HEK293 (cell line): ENCODE results near the gene VKORC1L1.

Experiments
- BCL6B ChIP-seq: fragments of 450-650 bp; formaldehyde crosslinking; IDR thresholded peaks from 2 replicates; pipeline ENCODE4 v1.5.1; 2017; ENCODE audit warnings: missing biosample characterization, missing genetic modification characterization
- KLF9 ChIP-seq: fragments of 450-650 bp; formaldehyde crosslinking; IDR thresholded peaks from 2 replicates; pipeline ENCODE4 v1.5.1; 2016; ENCODE audit warnings: missing biosample characterization, missing genetic modification characterization, low read depth
- PRDM10 ChIP-seq: fragments of 450-650 bp; formaldehyde crosslinking; IDR thresholded peaks from 2 replicates; pipeline ENCODE4 v1.5.1; 2016; ENCODE audit warnings: missing biosample characterization, missing genetic modification characterization
- ZBTB11 ChIP-seq: fragments of 450-650 bp; formaldehyde crosslinking; conservative IDR thresholded peaks from 2 replicates; pipeline ENCODE4 v1.5.1; 2016; ENCODE audit warnings: low read depth, missing biosample characterization, missing genetic modification characterization
- ZBTB17 ChIP-seq: fragments of 450-650 bp; formaldehyde crosslinking; IDR thresholded peaks from 2 replicates; pipeline ENCODE4 v1.5.1; 2016; ENCODE audit warnings: missing biosample characterization, missing genetic modification characterization
- ZBTB8A ChIP-seq: fragments of 450-650 bp; formaldehyde crosslinking; IDR thresholded peaks from 2 replicates; pipeline ENCODE4 v1.5.1; 2016; ENCODE audit warnings: missing biosample characterization, missing genetic modification characterization
- ZFHX2 ChIP-seq: fragments of 450-650 bp; formaldehyde crosslinking; conservative IDR thresholded peaks from 2 replicates; pipeline ENCODE4 v1.5.1; 2016; ENCODE audit warnings: missing biosample characterization, missing genetic modification characterization
- ZNF140 ChIP-seq: fragments of 450-650 bp; formaldehyde crosslinking; IDR thresholded peaks from 2 replicates; pipeline ENCODE4 v1.5.1; 2016; ENCODE audit warnings: missing biosample characterization, missing genetic modification characterization
- ZNF202 ChIP-seq: fragments of 450-650 bp; formaldehyde crosslinking; IDR thresholded peaks from 2 replicates; pipeline ENCODE4 v1.5.1; 2016; ENCODE audit warnings: missing biosample characterization, missing genetic modification characterization, borderline replicate concordance
- ZNF23 ChIP-seq: fragments of 450-650 bp; formaldehyde crosslinking; IDR thresholded peaks from 2 replicates; pipeline ENCODE4 v1.5.1; 2016; ENCODE audit warnings: missing biosample characterization, missing genetic modification characterization, borderline replicate concordance
- ZNF280D ChIP-seq: fragments of 450-650 bp; formaldehyde crosslinking; IDR thresholded peaks from 2 replicates; pipeline ENCODE4 v1.5.1; 2016; ENCODE audit warnings: missing biosample characterization, missing genetic modification characterization
- ZNF302 ChIP-seq: fragments of 450-650 bp; formaldehyde crosslinking; IDR thresholded peaks from 2 replicates; pipeline ENCODE4 v1.5.1; 2016; ENCODE audit warnings: missing biosample characterization, missing genetic modification characterization, low read depth
- ZNF311 ChIP-seq: fragments of 450-650 bp; formaldehyde crosslinking; IDR thresholded peaks from 2 replicates; pipeline ENCODE4 v1.5.1; 2017; ENCODE audit warnings: missing biosample characterization, missing genetic modification characterization, borderline replicate concordance
- ZNF394 ChIP-seq: fragments of 450-650 bp; formaldehyde crosslinking; IDR thresholded peaks from 2 replicates; pipeline ENCODE4 v1.5.1; 2016; ENCODE audit warnings: missing biosample characterization, missing genetic modification characterization, mild to moderate bottlenecking, moderate library complexity, borderline replicate concordance
- ZNF518A ChIP-seq: fragments of 450-650 bp; formaldehyde crosslinking; conservative IDR thresholded peaks from 2 replicates; pipeline ENCODE4 v1.5.1; 2016; ENCODE audit warnings: low read depth, missing biosample characterization, missing genetic modification characterization
- ZNF555 ChIP-seq: fragments of 450-650 bp; formaldehyde crosslinking; conservative IDR thresholded peaks from 2 replicates; pipeline ENCODE4 v1.5.1; 2017; ENCODE audit warnings: missing biosample characterization, mild to moderate bottlenecking, missing genetic modification characterization, inconsistent platforms
- ZNF660 ChIP-seq: fragments of 450-650 bp; IDR thresholded peaks from 2 replicates; pipeline ENCODE4 v1.5.1; 2018; ENCODE audit warnings: missing biosample characterization, mild to moderate bottlenecking, missing genetic modification characterization
- ZNF843 ChIP-seq: fragments of 450-650 bp; formaldehyde crosslinking; IDR thresholded peaks from 2 replicates; pipeline ENCODE4 v1.5.1; 2016; ENCODE audit warnings: missing biosample characterization, missing genetic modification characterization
- ZSCAN18 ChIP-seq: fragments of 450-650 bp; formaldehyde crosslinking; IDR thresholded peaks from 2 replicates; pipeline ENCODE4 v1.5.1; 2016; ENCODE audit warnings: missing biosample characterization, missing genetic modification characterization

Gene VKORC1L1

GRCh38 chr7:65981965-65982792, 109.3 kb downstream of the VKORC1L1 start, which contains the start of gene GUSB (continued):
- TF ChIP-seq ZNF518A: no peak; the same call in 1 of the 2 replicates
- TF ChIP-seq ZNF280D (tag by site-specific recombination): no peak
- peak; percentile 47 for TF ChIP-seq ZBTB11 (tag by site-specific recombination)
- TF ChIP-seq ZBTB17 (tag by site-specific recombination): peak; percentile 85
- no peak for TF ChIP-seq ZNF555 (tag by site-specific recombination)
- TF ChIP-seq ZNF140 (tag by site-specific recombination): no peak
- peak; percentile 53; the same call in 1 of the 2 replicates for TF ChIP-seq ZNF394
- TF ChIP-seq ZNF302: no peak
- TF ChIP-seq ZNF23 (tag by site-specific recombination): no peak
- TF ChIP-seq ZFHX2 (tag by site-specific recombination): peak; percentile 71
- TF ChIP-seq ZNF311 (tag by site-specific recombination): no peak
- peak; percentile 91 for TF ChIP-seq ZBTB8A (tag by site-specific recombination)
- no peak for TF ChIP-seq BCL6B (tag by site-specific recombination)
- no peak for TF ChIP-seq ZSCAN18 (tag by site-specific recombination)
- peak; percentile 61; the same call in 1 of the 2 replicates for TF ChIP-seq ZNF843 (tag by site-specific recombination)
- TF ChIP-seq ZNF202 (tag by site-specific recombination): no peak
- TF ChIP-seq ZNF660 (tag by site-specific recombination): no peak; the same call in 1 of the 2 replicates
- peak; percentile 91 for TF ChIP-seq PRDM10 (tag by site-specific recombination)
- TF ChIP-seq KLF9 (tag by site-specific recombination): peak; percentile 89
